Left kidney (tissue), 2 donors: ENCODE measurements around the gene CRADD. TPM values are rescaled to one million over a fixed set of nuclear protein-coding genes. Genes with fewer than 3 reads are reported as not detected.
"Not testable (repeated sequence)": the region's sequence is repeated elsewhere in the genome, so short reads cannot be mapped to it uniquely, and the experiment has no call there.

Experiments
- DNase-seq: peaks from one replicate; pipeline ENCODE4 v3.0.0-alpha.2; 2013
- polyA plus RNA-seq: library from polyadenylated mRNA; unstranded; fragments of 120-200 nt; gene quantifications from one replicate; pipeline ENCODE4 v1.2.1, GENCODE V29; 2013; ENCODE audit not compliant: insufficient read length

Gene CRADD
- polyA plus RNA-seq, 1 donor = 11.4 TPM

GRCh38 chr12:93783832-93784231 lies 106.7 kb downstream of the CRADD start:
- no peak for DNase-seq

GRCh38 chr12:93784339-93785086 lies 107.3 kb downstream of the CRADD start:
- DNase-seq = no peak

- no peak for DNase-seq
These were observed 108.3 kb downstream of the CRADD start for GRCh38 chr12:93785249-93786010.

- DNase-seq = no peak
These were observed 109.7 kb downstream of the CRADD start for GRCh38 chr12:93786656-93787397.

- DNase-seq = no peak
These were observed 111.7 kb downstream of the CRADD start for GRCh38 chr12:93788853-93789252.

- no peak for DNase-seq
These were observed 112.6 kb downstream of the CRADD start for GRCh38 chr12:93789767-93790166.

- DNase-seq = no peak
These were observed 113.4 kb downstream of the CRADD start for GRCh38 chr12:93790472-93791152.

- no peak for DNase-seq
These were observed 115.8 kb downstream of the CRADD start for GRCh38 chr12:93793007-93793406.

GRCh38 chr12:93793983-93794382 lies 116.8 kb downstream of the CRADD start:
- no peak for DNase-seq

- no peak for DNase-seq
These were observed 117.6 kb downstream of the CRADD start for GRCh38 chr12:93794738-93795137.

GRCh38 chr12:93795352-93795751 lies 118.2 kb downstream of the CRADD start:
- no peak for DNase-seq

- no peak for DNase-seq
These were observed 119.6 kb downstream of the CRADD start for GRCh38 chr12:93796729-93797128.

GRCh38 chr12:93798279-93799151 lies 121.3 kb downstream of the CRADD start:
- no peak for DNase-seq

- DNase-seq = not testable (repeated sequence)
These were observed 124.5 kb downstream of the CRADD start for GRCh38 chr12:93801666-93802065.

GRCh38 chr12:93802293-93802692 lies 125.1 kb downstream of the CRADD start:
- no peak for DNase-seq

GRCh38 chr12:93802698-93803423 lies 125.7 kb downstream of the CRADD start:
- DNase-seq = no peak

- no peak for DNase-seq
These were observed 126.2 kb downstream of the CRADD start for GRCh38 chr12:93803424-93803807.

GRCh38 chr12:93804392-93805179 lies 127.4 kb downstream of the CRADD start:
- DNase-seq = no peak

- DNase-seq = no peak
These were observed 128.6 kb downstream of the CRADD start for GRCh38 chr12:93805736-93806141.

GRCh38 chr12:93807354-93807753 lies 130.2 kb downstream of the CRADD start:
- DNase-seq = no peak
